ENCODE results near the gene RCAN1. TPM values are rescaled to one million over a fixed set of nuclear protein-coding genes. Genes with fewer than 3 reads are reported as not detected.

Gene RCAN1
- total and polyA plus RNA-seq, 2 of the 4 experiments (the other 2 are of a cell fraction) = 53.5 to 175 TPM

DNA sequence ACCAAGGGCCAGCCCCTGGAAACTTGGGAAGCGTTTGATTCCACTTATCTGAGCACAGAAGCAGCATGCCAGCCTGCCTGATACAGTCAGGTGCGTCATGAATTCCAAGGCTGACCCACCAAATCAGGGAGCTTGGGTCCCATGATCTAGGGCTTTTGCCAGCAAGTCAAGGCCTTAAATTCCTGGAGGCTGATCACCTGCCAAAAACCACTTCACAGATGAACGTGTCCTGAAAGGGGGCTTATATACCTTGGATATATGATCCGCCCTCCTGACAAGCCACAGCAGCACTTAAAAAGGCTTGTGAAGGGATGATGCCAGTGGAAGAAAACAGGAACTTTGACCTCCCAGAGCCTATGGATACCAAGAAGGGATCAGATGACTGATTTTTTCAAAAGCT, 29.9 kb upstream of the RCAN1 start:
- Histone ChIP-seq H3K4me1 (ENCODE audit: control insufficient read depth, insufficient read depth, low read length) (peaks cover 6% of the 10 kb centered on the region), H3K27ac (ENCODE audit: insufficient read depth, low read length) (no peak overlapping the region), H3K4me3 (ENCODE audit: insufficient read depth, low read depth, low read length) (no peak overlapping the region), H2AK9ac (replicated peaks; ENCODE audit: low read depth, low read length, poor library complexity) (no peak overlapping the region), H3K36me3 (ENCODE audit: control insufficient read depth, insufficient read depth, low read length) (no peaks in the 10 kb centered on the region), H3K56ac (ENCODE audit: extremely low read depth, insufficient read depth, low read length) (no peak overlapping the region), H4K5ac (ENCODE audit: low read depth, low read length) (no peak overlapping the region), H2BK5ac (ENCODE audit: low read depth, low read length, poor library complexity, severe bottlenecking) (no peak overlapping the region), H4K20me1 (ENCODE audit: insufficient read depth, low read length) (no peaks in the 10 kb centered on the region), H2BK20ac (ENCODE audit: low read depth, low read length) (no peak overlapping the region), H3K27me3 (ENCODE audit: control insufficient read depth, insufficient read depth, low read length) (peaks cover 12% of the 10 kb centered on the region), H3K4ac (ENCODE audit: low read depth, low read length) (no peak overlapping the region), H3K18ac (ENCODE audit: low read depth, low read length) (no peak overlapping the region), H2AK5ac (ENCODE audit: low read depth, low read length) (no peak overlapping the region), H3K23ac (ENCODE audit: low read depth, low read length) (no peak overlapping the region), H3K79me1 (ENCODE audit: low read depth in 1 of 2, low read length in 2 of 2) (no peaks in the 10 kb centered on the region), H2AFZ (replicated peaks; ENCODE audit: low read length, poor library complexity) (no peak overlapping the region), H3K9me3 (ENCODE audit: control insufficient read depth, insufficient read depth, low read length) (no peaks in the 10 kb centered on the region), H2BK15ac (ENCODE audit: low read depth, low read length) (no peak overlapping the region), H2BK120ac (ENCODE audit: low read depth, low read length) (no peak overlapping the region), H3K9ac (ENCODE audit: low read depth, low read length) (no peak overlapping the region), H3K4me2 (ENCODE audit: low read depth, low read length) (no peak overlapping the region), H3K14ac (replicated peaks; ENCODE audit: low read depth, low read length) (no peak overlapping the region), H4K91ac (ENCODE audit: insufficient read depth, low read depth, low read length) (no peak overlapping the region), H4K8ac (ENCODE audit: low read depth in 2 of 2, low read length in 2 of 2) (no peak overlapping the region), H3K9me1 (ENCODE audit: insufficient read depth, low read length) (peaks cover 7% of the 10 kb centered on the region)
- DNase-seq = no peak
- POLR2A ChIA-PET (ENCODE audit: unreplicated experiment) = no interaction called here
- in situ Hi-C loops (cut with MboI; ENCODE audit: low sequenced_read_pairs) (no loop called here), dilution Hi-C loops (cut with HindIII; ENCODE audit: low sequenced_read_pairs, unreplicated experiment) (no loop called here), intact Hi-C loops (cut with micrococcal nuclease) (no loop called here)
- CTCF ChIA-PET = no interaction called here
- 75% methylated on average over 1 of the region's 4 CpGs; no CpG with 5 or more reads in 1 of the 2 experiments for WGBS, 2 experiments (ENCODE audit: extremely low coverage in 2 of 2, insufficient read length in 1 of 2)
- ATAC-seq (ENCODE audit: low read depth) = no peak
- TF ChIP-seq MAFK (IDR thresholded peaks at IDR 0.05; ENCODE audit: low read depth, low read length) = no peak
- no peak for TF ChIP-seq RAD21 (IDR thresholded peaks at IDR 0.05; ENCODE audit: low read length)
- TF ChIP-seq POLR2A (IDR thresholded peaks at IDR 0.05; ENCODE audit: low read depth, low read length) = no peak
- no peak for TF ChIP-seq CHD1 (IDR thresholded peaks at IDR 0.05; ENCODE audit: low read depth, low read length)
- TF ChIP-seq FOS (IDR thresholded peaks at IDR 0.05; ENCODE audit: low read depth, low read length) = no peak
- TF ChIP-seq, protein P1, sequence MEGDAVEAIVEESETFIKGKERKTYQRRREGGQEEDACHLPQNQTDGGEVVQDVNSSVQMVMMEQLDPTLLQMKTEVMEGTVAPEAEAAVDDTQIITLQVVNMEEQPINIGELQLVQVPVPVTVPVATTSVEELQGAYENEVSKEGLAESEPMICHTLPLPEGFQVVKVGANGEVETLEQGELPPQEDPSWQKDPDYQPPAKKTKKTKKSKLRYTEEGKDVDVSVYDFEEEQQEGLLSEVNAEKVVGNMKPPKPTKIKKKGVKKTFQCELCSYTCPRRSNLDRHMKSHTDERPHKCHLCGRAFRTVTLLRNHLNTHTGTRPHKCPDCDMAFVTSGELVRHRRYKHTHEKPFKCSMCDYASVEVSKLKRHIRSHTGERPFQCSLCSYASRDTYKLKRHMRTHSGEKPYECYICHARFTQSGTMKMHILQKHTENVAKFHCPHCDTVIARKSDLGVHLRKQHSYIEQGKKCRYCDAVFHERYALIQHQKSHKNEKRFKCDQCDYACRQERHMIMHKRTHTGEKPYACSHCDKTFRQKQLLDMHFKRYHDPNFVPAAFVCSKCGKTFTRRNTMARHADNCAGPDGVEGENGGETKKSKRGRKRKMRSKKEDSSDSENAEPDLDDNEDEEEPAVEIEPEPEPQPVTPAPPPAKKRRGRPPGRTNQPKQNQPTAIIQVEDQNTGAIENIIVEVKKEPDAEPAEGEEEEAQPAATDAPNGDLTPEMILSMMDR (conservative IDR thresholded peaks at IDR 0.05; ENCODE audit: low read depth, low read length) = no peak
- no peak for TF ChIP-seq CEBPB (IDR thresholded peaks at IDR 0.05; ENCODE audit: low read depth, low read length)
- no peak for TF ChIP-seq NFE2L2 (IDR thresholded peaks at IDR 0.05; ENCODE audit: low read depth, low read length)
- TF ChIP-seq SMC3 (IDR thresholded peaks at IDR 0.05; ENCODE audit: low read depth, low read length) = no peak
- no peak for TF ChIP-seq MAZ (IDR thresholded peaks at IDR 0.05; ENCODE audit: borderline replicate concordance, low read depth, low read length)
- TF ChIP-seq, protein P2, sequence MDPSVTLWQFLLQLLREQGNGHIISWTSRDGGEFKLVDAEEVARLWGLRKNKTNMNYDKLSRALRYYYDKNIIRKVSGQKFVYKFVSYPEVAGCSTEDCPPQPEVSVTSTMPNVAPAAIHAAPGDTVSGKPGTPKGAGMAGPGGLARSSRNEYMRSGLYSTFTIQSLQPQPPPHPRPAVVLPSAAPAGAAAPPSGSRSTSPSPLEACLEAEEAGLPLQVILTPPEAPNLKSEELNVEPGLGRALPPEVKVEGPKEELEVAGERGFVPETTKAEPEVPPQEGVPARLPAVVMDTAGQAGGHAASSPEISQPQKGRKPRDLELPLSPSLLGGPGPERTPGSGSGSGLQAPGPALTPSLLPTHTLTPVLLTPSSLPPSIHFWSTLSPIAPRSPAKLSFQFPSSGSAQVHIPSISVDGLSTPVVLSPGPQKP (IDR thresholded peaks at IDR 0.05; ENCODE audit: borderline replicate concordance, low read depth, low read length) = no peak
- no peak for TF ChIP-seq RFX5 (IDR thresholded peaks at IDR 0.05; ENCODE audit: low read depth, low read length)
- no peak for TF ChIP-seq RCOR1 (IDR thresholded peaks at IDR 0.05; ENCODE audit: insufficient replicate concordance, low read length)
- TF ChIP-seq, protein P3, sequence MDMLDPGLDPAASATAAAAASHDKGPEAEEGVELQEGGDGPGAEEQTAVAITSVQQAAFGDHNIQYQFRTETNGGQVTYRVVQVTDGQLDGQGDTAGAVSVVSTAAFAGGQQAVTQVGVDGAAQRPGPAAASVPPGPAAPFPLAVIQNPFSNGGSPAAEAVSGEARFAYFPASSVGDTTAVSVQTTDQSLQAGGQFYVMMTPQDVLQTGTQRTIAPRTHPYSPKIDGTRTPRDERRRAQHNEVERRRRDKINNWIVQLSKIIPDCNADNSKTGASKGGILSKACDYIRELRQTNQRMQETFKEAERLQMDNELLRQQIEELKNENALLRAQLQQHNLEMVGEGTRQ (IDR thresholded peaks at IDR 0.05; ENCODE audit: low read depth, low read length) = no peak
- BruUV-seq (replicated peaks) = no TSS peak

All from IMR-90 (cell line).